Kidney (tissue), 14 donors: Measurements from ENCODE around the gene CCL23. TPM values are rescaled to one million over a fixed set of nuclear protein-coding genes. Genes with fewer than 3 reads are reported as not detected.

Experiments used
- DNase-seq, 5 donors: peaks; one replicate each; pipeline ENCODE4 v3.0.0-alpha.2; 2013 to 2020
- FAIRE-seq: peaks from 2 replicates; lab custom pipeline; 2012; peaks lifted over from hg19 to GRCh38; lab: Jason Lieb, UNC
- H3K27ac ChIP-seq, 2 donors: one replicate each; pipeline ENCODE4 v1.7.0; 2013; ENCODE audit warnings: low read depth in 2 of 2, low read length in 2 of 2, inconsistent platforms in 1 of 2
- H3K27me3 ChIP-seq: one replicate; pipeline ENCODE4 v1.7.1; 2013; ENCODE audit warnings: low read length, inconsistent platforms; ENCODE audit not compliant: control insufficient read depth, insufficient read depth
- H3K36me3 ChIP-seq, 3 donors: one replicate each; pipeline versions ENCODE4 v1.7.0 to v1.7.1; 2013; ENCODE audit warnings: low read length in 3 of 3, control low read depth in 1 of 3, inconsistent platforms in 1 of 3; ENCODE audit not compliant: insufficient read depth in 3 of 3, control insufficient read depth in 2 of 3
- H3K4me1 ChIP-seq, 3 donors: one replicate each; pipeline versions ENCODE4 v1.7.0 to v1.7.1; 2013; ENCODE audit warnings: low read length in 3 of 3, inconsistent platforms in 1 of 3, low read depth in 1 of 3; ENCODE audit not compliant: control insufficient read depth in 2 of 3, insufficient read depth in 2 of 3
- H3K4me3 ChIP-seq, 3 donors: one replicate each; pipeline versions ENCODE4 v1.7.0 to v1.8.1; 2013; ENCODE audit warnings: low read length in 3 of 3, control low read depth in 1 of 3, inconsistent platforms in 1 of 3
- H3K9ac ChIP-seq, 3 donors: one replicate each; pipeline versions ENCODE4 v1.7.0 to v1.7.1; 2013; ENCODE audit warnings: low read length in 3 of 3, control low read depth in 1 of 3, inconsistent platforms in 1 of 3
- H3K9me3 ChIP-seq, 3 donors: one replicate each; pipeline versions ENCODE4 v1.7.0 to v1.7.1; 2013; ENCODE audit warnings: low read length in 3 of 3, control low read depth in 1 of 3, inconsistent platforms in 1 of 3; ENCODE audit not compliant: control insufficient read depth in 2 of 3, insufficient read depth in 1 of 3
- intact Hi-C: fragments of 100-400 bp; cut with DNase I; formaldehyde crosslinking; loops from one replicate; pipeline ENCODE4 v1.11.1; 2022
- polyA plus RNA-seq: library from polyadenylated mRNA; stranded (reverse); fragments of 350-450 nt; fragmentation: Illumina TruSeq; extraction: RNeasy Lipid Tissue Mini Kit (QIAGEN cat#74804); gene quantifications from one replicate; pipeline ENCODE4 v1.2.3, GENCODE V29; 2014; ENCODE audit warnings: low read depth, low replicate concordance; ENCODE audit not compliant: insufficient read depth
- total RNA-seq: library from RNA; stranded (reverse); fragmentation: NEBNext Ultra II Directional; extraction: Animal tissue kit (Norgen Biotek cat#: 25700); gene quantifications from one replicate; pipeline ENCODE4 v1.2.1, GENCODE V29; 2021
- TF ChIP-seq, protein P1 (sequence below): IDR thresholded peaks from 3 replicates; pipeline ENCODE4 v1.5.1; 2012; ENCODE audit warnings: mild to moderate bottlenecking, moderate library complexity, borderline replicate concordance; ENCODE audit not compliant: insufficient read depth; ENCODE audit errors: extremely low read depth
- donor health status: control.
- donor health status: control.
- donor health status: control.
- donor health status: control.
- donor health status: control.
- donor health status: DM: yes; HTN: yes; CAD: no.
- donor health status: Normal renal cell carcinoma (clear cell type).

The CCL23 gene
- total and polyA plus RNA-seq, 2 donors from 2014 or later: 4.8 to 18.1 TPM

DNA sequence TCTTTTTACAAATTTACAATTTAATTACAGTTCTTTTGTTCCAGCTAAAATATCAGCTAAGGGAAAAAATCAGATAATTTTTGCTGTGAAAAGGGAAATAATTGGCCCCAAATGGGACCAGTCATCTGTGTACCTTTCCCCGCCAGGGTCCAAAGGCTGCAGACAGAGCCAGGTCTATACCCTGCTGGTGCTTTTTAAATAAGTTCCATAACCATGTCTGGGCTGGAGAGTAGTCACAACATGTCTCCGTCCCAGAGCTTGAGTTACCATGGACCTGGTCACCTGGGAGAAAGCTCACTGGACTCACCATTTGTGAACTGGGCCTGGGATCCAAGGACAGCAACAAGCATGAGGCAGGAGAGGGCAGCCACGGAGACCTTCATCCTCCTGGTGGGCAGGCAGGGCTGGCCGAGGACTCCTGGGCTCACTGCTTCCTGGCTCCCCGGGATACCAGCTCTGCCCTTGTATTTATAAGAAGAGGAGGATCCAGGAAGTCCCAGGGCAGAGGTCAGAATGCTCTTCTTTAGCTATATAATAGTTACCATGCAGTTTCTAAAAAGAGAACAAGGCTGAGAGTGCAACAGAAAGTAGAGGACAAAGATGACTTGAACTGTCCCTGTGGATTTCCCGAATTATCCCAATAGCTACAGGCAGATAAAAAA lies 16.5 kb downstream of the CCL23 start, which contains the start of gene CCL15:
Gene CCL15, minus strand, starts transcription at position 444 of the 662 bp plus-strand sequence. Its CDS starts 61 bp downstream, at position 383.
- peak within 1 kb of the TSS in 1 of 3 donors; percentile 31 for H3K9ac ChIP-seq
- peak within 1 kb of the TSS; percentile 23 to 59 (median 42) for H3K4me3 ChIP-seq
- TF ChIP-seq, protein P1, sequence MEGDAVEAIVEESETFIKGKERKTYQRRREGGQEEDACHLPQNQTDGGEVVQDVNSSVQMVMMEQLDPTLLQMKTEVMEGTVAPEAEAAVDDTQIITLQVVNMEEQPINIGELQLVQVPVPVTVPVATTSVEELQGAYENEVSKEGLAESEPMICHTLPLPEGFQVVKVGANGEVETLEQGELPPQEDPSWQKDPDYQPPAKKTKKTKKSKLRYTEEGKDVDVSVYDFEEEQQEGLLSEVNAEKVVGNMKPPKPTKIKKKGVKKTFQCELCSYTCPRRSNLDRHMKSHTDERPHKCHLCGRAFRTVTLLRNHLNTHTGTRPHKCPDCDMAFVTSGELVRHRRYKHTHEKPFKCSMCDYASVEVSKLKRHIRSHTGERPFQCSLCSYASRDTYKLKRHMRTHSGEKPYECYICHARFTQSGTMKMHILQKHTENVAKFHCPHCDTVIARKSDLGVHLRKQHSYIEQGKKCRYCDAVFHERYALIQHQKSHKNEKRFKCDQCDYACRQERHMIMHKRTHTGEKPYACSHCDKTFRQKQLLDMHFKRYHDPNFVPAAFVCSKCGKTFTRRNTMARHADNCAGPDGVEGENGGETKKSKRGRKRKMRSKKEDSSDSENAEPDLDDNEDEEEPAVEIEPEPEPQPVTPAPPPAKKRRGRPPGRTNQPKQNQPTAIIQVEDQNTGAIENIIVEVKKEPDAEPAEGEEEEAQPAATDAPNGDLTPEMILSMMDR: no peak
- H3K36me3 ChIP-seq: no peaks in the 10 kb centered on the region
- FAIRE-seq (no peak), DNase-seq (no peak)
- H3K4me1 ChIP-seq: peaks cover 0 to 6% (median 6%) of the 10 kb centered on the region in 3 donors
- no peaks in the 10 kb centered on the region for H3K9me3 ChIP-seq
- peak within 1 kb of the TSS; percentile 69 to 71 for H3K27ac ChIP-seq
- intact Hi-C loops: no loop called here
- no peaks in the 10 kb centered on the region for H3K27me3 ChIP-seq

DNA sequence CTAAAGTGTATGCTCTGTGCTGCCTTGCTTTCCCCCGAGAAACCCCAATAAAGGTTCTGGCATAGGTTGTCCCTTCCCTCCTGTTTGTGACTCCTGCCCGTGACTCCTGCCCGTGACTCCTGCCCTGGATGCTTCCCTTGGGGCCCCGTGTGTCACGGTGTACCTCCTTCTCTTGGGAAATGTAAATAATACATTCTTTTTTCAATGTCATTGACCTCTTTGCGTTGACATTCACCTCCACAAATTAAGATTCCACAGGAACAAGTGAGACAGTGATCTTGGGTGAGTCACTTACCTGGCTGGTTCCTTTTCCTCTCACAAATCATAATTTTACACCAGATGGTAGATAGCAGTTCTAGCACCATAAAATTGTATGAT lies 17.1 kb downstream of the CCL23 start:
- intact Hi-C loops: no loop called here
- no peak for FAIRE-seq
- H3K9ac ChIP-seq: no peak overlapping the region

DNA sequence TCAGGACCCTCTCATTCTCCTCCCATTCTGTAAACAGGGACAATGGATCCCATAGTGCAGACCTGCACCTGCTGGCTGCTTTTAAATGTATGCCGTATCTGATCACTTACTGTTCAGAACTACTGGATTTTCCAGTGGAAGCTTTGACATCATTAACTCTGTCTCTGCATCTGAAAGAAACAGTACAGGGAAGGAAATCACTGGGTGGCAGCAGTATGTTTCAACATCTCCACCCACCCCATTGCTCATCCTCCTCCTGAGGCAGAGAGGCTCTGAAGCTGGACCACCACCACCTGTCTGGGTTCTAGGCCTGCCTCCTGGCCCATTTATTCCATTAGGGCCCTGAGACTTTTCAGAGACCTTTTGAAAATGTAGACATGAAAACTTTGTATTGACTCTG lies 19.0 kb downstream of the CCL23 start:
- TF ChIP-seq, protein P1: no peak
- no peak for DNase-seq
- Histone ChIP-seq H3K36me3 (no peaks in the 10 kb centered on the region), H3K9me3 (peaks cover 0 to 2% (median 0%) of the 10 kb centered on the region in 3 donors), H3K4me1 (peaks cover 0 to 6% (median 3%) of the 10 kb centered on the region in 3 donors), H3K27me3 (no peaks in the 10 kb centered on the region), H3K4me3 (no peak overlapping the region), H3K27ac (no peak overlapping the region), H3K9ac (no peak overlapping the region)
- intact Hi-C loops: no loop called here
- no peak for FAIRE-seq

More for the DNA sequence above, 17.1 kb downstream of the CCL23 start:
- no peak for DNase-seq
- Histone ChIP-seq H3K27me3 (no peaks in the 10 kb centered on the region), H3K4me3 (peak overlapping the region in 2 of 3 donors; percentile 42 to 59), H3K36me3 (no peaks in the 10 kb centered on the region), H3K27ac (peak overlapping the region; percentile 41 to 69), H3K9me3 (no peaks in the 10 kb centered on the region), H3K4me1 (peaks cover 0 to 6% (median 6%) of the 10 kb centered on the region in 3 donors)
- TF ChIP-seq, protein P1: no peak
